ENCODE data around the gene SLC6A18. TPM values are rescaled to one million over a fixed set of nuclear protein-coding genes. Genes with fewer than 3 reads are reported as not detected.

SLC6A18 gene
- total and polyA plus RNA-seq, 2 experiments from 2014 or later: 0.35 TPM; not detected in 1

DNA sequence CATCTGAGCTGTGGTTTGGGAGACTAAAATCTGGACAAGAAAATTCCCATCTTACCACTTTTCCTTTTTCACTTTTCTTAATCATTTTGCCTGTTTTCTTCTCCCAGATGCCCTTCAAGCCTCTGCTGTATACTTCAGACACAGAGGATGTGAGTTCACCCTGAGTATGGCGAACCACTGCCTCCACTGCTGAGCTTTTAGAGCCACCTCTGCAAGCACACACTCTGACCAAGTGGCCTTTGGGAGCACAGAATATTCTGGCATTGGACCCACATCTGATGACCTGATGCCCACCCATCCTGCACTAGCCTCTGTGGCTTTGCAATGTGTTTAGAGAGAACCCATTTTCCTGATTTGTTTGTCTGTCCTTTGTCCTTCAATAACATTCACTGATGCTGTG, 37.2 kb downstream of the SLC6A18 start:
- no peak for DNase-seq (ENCODE audit: low spot score)
- Histone ChIP-seq H2AFZ (no peak overlapping the region), H3K9me2 (replicated peaks; ENCODE audit: insufficient read depth) (no peaks in the 10 kb centered on the region), H3K27me3 (no peaks in the 10 kb centered on the region), H3K36me3 (replicated peaks; ENCODE audit: insufficient read depth, low read depth) (no peaks in the 10 kb centered on the region), H3K4me3 (no peak overlapping the region), H3K27ac (no peak overlapping the region), H3K4me2 (no peak overlapping the region), H3K9me3 (ENCODE audit: low read depth) (no peaks in the 10 kb centered on the region), H3K79me2 (no peaks in the 10 kb centered on the region), H3K4me1 (ENCODE audit: insufficient read depth) (no peaks in the 10 kb centered on the region), H4K20me1 (ENCODE audit: insufficient read depth, poor library complexity, severe bottlenecking) (no peaks in the 10 kb centered on the region)
- no peak for TF ChIP-seq EZH2 (IDR thresholded peaks at IDR 0.05; ENCODE audit: borderline replicate concordance)
- TF ChIP-seq, protein P1, sequence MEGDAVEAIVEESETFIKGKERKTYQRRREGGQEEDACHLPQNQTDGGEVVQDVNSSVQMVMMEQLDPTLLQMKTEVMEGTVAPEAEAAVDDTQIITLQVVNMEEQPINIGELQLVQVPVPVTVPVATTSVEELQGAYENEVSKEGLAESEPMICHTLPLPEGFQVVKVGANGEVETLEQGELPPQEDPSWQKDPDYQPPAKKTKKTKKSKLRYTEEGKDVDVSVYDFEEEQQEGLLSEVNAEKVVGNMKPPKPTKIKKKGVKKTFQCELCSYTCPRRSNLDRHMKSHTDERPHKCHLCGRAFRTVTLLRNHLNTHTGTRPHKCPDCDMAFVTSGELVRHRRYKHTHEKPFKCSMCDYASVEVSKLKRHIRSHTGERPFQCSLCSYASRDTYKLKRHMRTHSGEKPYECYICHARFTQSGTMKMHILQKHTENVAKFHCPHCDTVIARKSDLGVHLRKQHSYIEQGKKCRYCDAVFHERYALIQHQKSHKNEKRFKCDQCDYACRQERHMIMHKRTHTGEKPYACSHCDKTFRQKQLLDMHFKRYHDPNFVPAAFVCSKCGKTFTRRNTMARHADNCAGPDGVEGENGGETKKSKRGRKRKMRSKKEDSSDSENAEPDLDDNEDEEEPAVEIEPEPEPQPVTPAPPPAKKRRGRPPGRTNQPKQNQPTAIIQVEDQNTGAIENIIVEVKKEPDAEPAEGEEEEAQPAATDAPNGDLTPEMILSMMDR (IDR thresholded peaks at IDR 0.05; ENCODE audit: poor library complexity): no peak
- TF ChIP-seq EZH2phosphoT487 (IDR thresholded peaks at IDR 0.05; ENCODE audit: low read depth, severe bottlenecking, unreplicated experiment): no peak
- 91% methylated on average over 1 of the region's 1 CpG for WGBS (ENCODE audit: low lambda C conversion rate, missing lambda C conversion rate)

DNA sequence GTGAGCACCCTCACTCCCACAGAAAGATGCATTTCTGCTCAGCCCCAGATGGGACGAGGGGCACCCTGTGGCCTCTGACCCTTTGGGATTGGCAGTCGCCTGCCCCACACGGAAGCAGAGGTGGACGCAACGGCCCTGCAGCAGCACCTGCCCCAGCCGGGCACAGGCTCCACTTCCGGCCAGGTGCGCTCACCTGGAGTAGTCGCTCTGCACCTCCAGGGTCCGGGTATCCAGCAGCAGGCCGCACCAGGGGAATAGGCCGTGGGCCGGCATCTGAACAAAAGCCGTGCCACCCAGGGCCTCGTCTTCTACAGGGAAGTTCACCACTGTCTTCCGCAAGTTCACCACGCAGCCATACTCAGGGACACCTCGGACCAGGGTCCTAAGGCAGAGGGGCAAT, 39.0 kb downstream of the SLC6A18 start:
- Histone ChIP-seq H3K79me2 (no peaks in the 10 kb centered on the region), H3K9me3 (ENCODE audit: low read depth) (no peaks in the 10 kb centered on the region), H3K27me3 (no peaks in the 10 kb centered on the region), H3K9me2 (replicated peaks; ENCODE audit: insufficient read depth) (no peaks in the 10 kb centered on the region), H3K4me2 (no peak overlapping the region), H2AFZ (no peak overlapping the region), H3K4me1 (ENCODE audit: insufficient read depth) (no peaks in the 10 kb centered on the region), H4K20me1 (ENCODE audit: insufficient read depth, poor library complexity, severe bottlenecking) (no peaks in the 10 kb centered on the region), H3K27ac (no peak overlapping the region), H3K36me3 (replicated peaks; ENCODE audit: insufficient read depth, low read depth) (no peaks in the 10 kb centered on the region), H3K4me3 (no peak overlapping the region)
- DNase-seq (ENCODE audit: low spot score): no peak
- 95% methylated on average over 18 of the region's 18 CpGs for WGBS (ENCODE audit: low lambda C conversion rate, missing lambda C conversion rate)
- TF ChIP-seq EZH2phosphoT487 (IDR thresholded peaks at IDR 0.05; ENCODE audit: low read depth, severe bottlenecking, unreplicated experiment) (no peak), EZH2 (IDR thresholded peaks at IDR 0.05; ENCODE audit: borderline replicate concordance) (no peak)
- TF ChIP-seq, protein P1 (IDR thresholded peaks at IDR 0.05; ENCODE audit: poor library complexity): no peak

DNA sequence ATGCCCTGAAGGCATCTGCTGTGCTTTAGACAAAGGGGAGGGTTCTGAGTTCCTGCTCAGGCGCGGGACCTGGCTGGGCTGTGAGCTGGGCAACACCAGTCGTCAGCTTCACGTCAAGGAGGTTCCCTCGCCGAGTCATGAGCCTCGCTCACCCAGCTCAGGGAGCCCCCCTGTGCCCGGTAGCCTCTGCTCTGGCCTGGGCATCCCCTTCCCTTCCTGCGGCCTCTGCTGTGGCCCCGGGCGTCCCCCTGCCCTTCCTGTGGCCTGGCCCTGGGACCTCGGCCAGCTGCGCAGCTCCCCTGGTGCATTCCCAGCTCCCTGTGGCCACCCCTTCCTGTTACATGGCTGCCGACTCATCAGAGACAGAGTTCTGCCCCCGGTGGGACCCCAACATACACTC, 39.8 kb downstream of the SLC6A18 start:
- WGBS (ENCODE audit: low lambda C conversion rate, missing lambda C conversion rate): 90% methylated on average over 15 of the region's 15 CpGs
- no peak overlapping the region for H3K4me3 ChIP-seq
- H3K4me1 ChIP-seq (ENCODE audit: insufficient read depth): no peaks in the 10 kb centered on the region
- no peak overlapping the region for H3K4me2 ChIP-seq
- DNase-seq (ENCODE audit: low spot score): no peak
- H3K27me3 ChIP-seq: no peaks in the 10 kb centered on the region
- H3K27ac ChIP-seq: no peak overlapping the region
- no peaks in the 10 kb centered on the region for H3K9me3 ChIP-seq (ENCODE audit: low read depth)
- TF ChIP-seq, protein P1 (IDR thresholded peaks at IDR 0.05; ENCODE audit: poor library complexity): no peak
- no peak for TF ChIP-seq EZH2phosphoT487 (IDR thresholded peaks at IDR 0.05; ENCODE audit: low read depth, severe bottlenecking, unreplicated experiment)
- no peaks in the 10 kb centered on the region for H3K79me2 ChIP-seq
- H2AFZ ChIP-seq: no peak overlapping the region
- no peaks in the 10 kb centered on the region for H3K9me2 ChIP-seq (replicated peaks; ENCODE audit: insufficient read depth)
- H4K20me1 ChIP-seq (ENCODE audit: insufficient read depth, poor library complexity, severe bottlenecking): no peaks in the 10 kb centered on the region
- no peaks in the 10 kb centered on the region for H3K36me3 ChIP-seq (replicated peaks; ENCODE audit: insufficient read depth, low read depth)

All from hepatocyte (in vitro differentiated cells).